ENCODE data around the gene UNK. TPM values are rescaled to one million over a fixed set of nuclear protein-coding genes. Genes with fewer than 3 reads are reported as not detected.
A peak's percentile ranks its signal among the peaks of the same experiment; 100 is the strongest.

Gene UNK
- total and polyA plus RNA-seq, 9 of the 15 experiments (the other 6 are each of a cell fraction or from before 2014, with no cell fraction given): 12.8 to 38.6 (median 24.8) TPM

DNA sequence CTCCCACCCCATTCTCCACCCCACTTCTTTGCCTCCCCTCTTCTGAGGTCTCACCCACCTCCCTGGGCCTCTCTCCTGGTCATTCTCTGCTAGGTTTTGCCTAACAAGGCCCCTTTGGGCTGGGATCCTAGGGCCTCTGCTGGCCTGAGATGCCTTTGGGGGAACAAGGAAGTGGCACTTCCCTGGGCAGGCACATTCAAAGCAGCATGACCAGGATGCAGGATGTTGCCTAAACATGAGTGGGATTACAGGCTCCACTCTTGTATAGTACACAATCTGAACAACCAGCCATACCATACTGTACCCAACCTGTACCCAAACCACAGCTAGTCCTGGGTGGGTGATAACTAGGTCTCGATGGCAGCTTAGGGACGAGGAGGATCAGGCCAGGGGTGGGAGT lies 28.6 kb upstream of the UNK start:
- 0 out of 4 replicates have a peak overlapping the region, but pooled peaks of 1 of the 2 experiments have one; percentile 33 for H3K9ac ChIP-seq (ENCODE audit: insufficient read depth in 1 of 2, low read depth in 2 of 2, low read length in 2 of 2)
- TF ChIP-seq MEF2D (tag; conservative IDR thresholded peaks at IDR 0.05; ENCODE audit: low read depth) (no peak), RAD21 (CRISPR knock-in tag; conservative IDR thresholded peaks at IDR 0.05 in 1 of 2, IDR thresholded peaks at IDR 0.05 in 1 of 2) (no peak), NELFE (IDR thresholded peaks at IDR 0.05; ENCODE audit: insufficient read depth, insufficient read length) (no peak), DDX20 (tag; IDR thresholded peaks at IDR 0.05; ENCODE audit: low read depth) (no peak), CREB3 (tag; conservative IDR thresholded peaks at IDR 0.05; ENCODE audit: low read depth) (no peak), HEY1 (CRISPR knock-in tag; IDR thresholded peaks at IDR 0.05; ENCODE audit: borderline replicate concordance) (no peak), PTTG1 (tag; IDR thresholded peaks at IDR 0.05; ENCODE audit: low read depth) (no peak), ZNF583 (CRISPR knock-in tag; IDR thresholded peaks at IDR 0.05) (no peak), XRCC4 (IDR thresholded peaks at IDR 0.05; ENCODE audit: extremely low read depth, insufficient read depth, insufficient read length) (no peak), EZH2 (IDR thresholded peaks at IDR 0.05; ENCODE audit: borderline replicate concordance, low read depth, low read length) (no peak), ZSCAN32 (CRISPR knock-in tag; IDR thresholded peaks at IDR 0.05) (no peak), TAF15 (IDR thresholded peaks at IDR 0.05; ENCODE audit: low read depth, low read length) (no peak), BRF1 (IDR thresholded peaks at IDR 0.05; ENCODE audit: borderline replicate concordance, extremely low read depth, insufficient read length) (no peak), ELF4 (CRISPR knock-in tag; IDR thresholded peaks at IDR 0.05) (no peak), NFIC (IDR thresholded peaks at IDR 0.05) (no peak), XRCC3 (IDR thresholded peaks at IDR 0.05) (no peak), THRAP3 (IDR thresholded peaks at IDR 0.05; ENCODE audit: borderline replicate concordance) (no peak)

More for the DNA sequence above, 28.6 kb upstream of the UNK start:
- no peaks in the 10 kb centered on the region for H3K9me3 ChIP-seq (replicated peaks; ENCODE audit: control insufficient read depth, insufficient read depth, low read depth, low read length)
- no TSS peak for BruUV-seq (replicated peaks)
- intact Hi-C loops (cut with micrococcal nuclease) (loop anchor here (10.0 kb wide), 1 partner anchor 249 kb away; the partner anchor contains the start of gene CDK3), in situ Hi-C loops (cut with MboI) (no loop called here)
- ATAC-seq (no peak), FAIRE-seq (peak; percentile 70), DNase-seq (ENCODE audit: extremely low read depth in 1 of 4, low spot score in 3 of 4) (no peak)
- H3K36me3 ChIP-seq (ENCODE audit: control insufficient read depth, insufficient read depth, low read length): no peaks in the 10 kb centered on the region
- H3K27me3 ChIP-seq (ENCODE audit: control insufficient read depth in 2 of 2, insufficient read depth in 2 of 2, low read length in 2 of 2): no peaks in the 10 kb centered on the region
- H3K4me1 ChIP-seq (replicated peaks in 1 of 2; ENCODE audit: control insufficient read depth in 2 of 2, insufficient read depth in 2 of 2, low read length in 2 of 2): peaks cover 13 to 67% of the 10 kb centered on the region in 2 experiments
- ChIA-PET CTCF (ENCODE audit: low intra/inter-chr PET ratio) (no interaction called here), POLR2A (interaction anchor here (14.7 kb wide), 1 partner anchor 19 kb away, joined by 464 read pairs; a partner anchor contains a TSS)
- no peaks in the 10 kb centered on the region; the same call in 1 of the 2 replicates for H4K20me1 ChIP-seq (replicated peaks; ENCODE audit: control insufficient read depth, insufficient read depth, low read length)
- H3K4me3 ChIP-seq: no peak overlapping the region
- H3K27ac ChIP-seq (ENCODE audit: extremely low read depth, low read depth, low read length): no peak overlapping the region
- 90% methylated on average over 2 of the region's 2 CpGs for WGBS (ENCODE audit: insufficient coverage, low coverage, missing lambda C conversion rate)
- no peak overlapping the region for H2AFZ ChIP-seq (ENCODE audit: low read depth, low read length)
- no peaks in the 10 kb centered on the region for H3K79me2 ChIP-seq (ENCODE audit: control insufficient read depth, insufficient read depth, low read length)
- H3K4me2 ChIP-seq (ENCODE audit: insufficient read depth, low read length): no peak overlapping the region
- no peaks in the 10 kb centered on the region for H3K9me1 ChIP-seq (ENCODE audit: control insufficient read depth, insufficient read depth, low read length)
